WTC11 (cell line): ENCODE measurements around the gene MYL7. TPM values are rescaled to one million over a fixed set of nuclear protein-coding genes. Genes with fewer than 3 reads are reported as not detected.

Source experiments
- ATAC-seq: fragments of 200-7000 bp; cut with Tn5 transposase; 2 replicates; pipeline ENCODE4 v1.10.0; 2021; ENCODE audit warnings: mild to moderate bottlenecking, moderate library complexity
- CTCF ChIA-PET: fragments of 300-600 bp; sonication (Branson Sonifier 250); formaldehyde crosslinking; loops from one replicate; lab custom pipeline; 2021; ENCODE audit warnings: antibody characterized with exemption; lab: Charles Lee
- POLR2A ChIA-PET: fragments of 350-600 bp; sonication (Branson Sonifier 250); formaldehyde crosslinking; loops from one replicate; lab custom pipeline; 2021; ENCODE audit warnings: antibody characterized with exemption; lab: Charles Lee
- DNase-seq: peaks from one replicate; pipeline ENCODE4 v3.0.0; 2021; ENCODE audit warnings: low spot score
- H3K27ac Mint-ChIP-seq: 2 replicates; pipeline ENCODE4 v1.8.0; 2021; ENCODE audit warnings: mixed read lengths
- H3K27me3 Mint-ChIP-seq: 2 replicates; pipeline ENCODE4 v1.8.0; 2021; ENCODE audit warnings: low read depth, mild to moderate bottlenecking, moderate library complexity, mixed read lengths
- H3K36me3 Mint-ChIP-seq: 2 replicates; pipeline ENCODE4 v1.8.0; 2021; ENCODE audit warnings: mixed read lengths
- H3K4me1 Mint-ChIP-seq: 2 replicates; pipeline ENCODE4 v1.8.0; 2022; ENCODE audit warnings: mixed read lengths
- H3K4me3 Mint-ChIP-seq: 2 replicates; pipeline ENCODE4 v1.8.0; 2021; ENCODE audit warnings: mild to moderate bottlenecking, moderate library complexity, mixed read lengths
- H3K9me3 Mint-ChIP-seq: 2 replicates; pipeline ENCODE4 v1.8.0; 2021; ENCODE audit warnings: mixed read lengths
- ATF2 ChIP-seq: sonication (generic); formaldehyde crosslinking; IDR thresholded peaks from 2 replicates; pipeline ENCODE4 v1.8.1; 2022; ENCODE audit warnings: low read depth, missing genetic modification reagents, borderline replicate concordance
- CDX4 ChIP-seq: fragments of 250-450 bp; sonication (Bioruptor Pico); IDR thresholded peaks from 2 replicates; pipeline ENCODE4 v1.9.0; 2021; ENCODE audit warnings: moderate library complexity, mild to moderate bottlenecking, inconsistent platforms, borderline replicate concordance
- E2F1 ChIP-seq: sonication (generic); formaldehyde crosslinking; IDR thresholded peaks from 2 replicates; pipeline ENCODE4 v1.8.0; 2022; ENCODE audit warnings: mild to moderate bottlenecking, missing genetic modification reagents
- E2F4 ChIP-seq: sonication (generic); formaldehyde crosslinking; IDR thresholded peaks from 2 replicates; pipeline ENCODE4 v1.8.1; 2022; ENCODE audit warnings: low read depth, mild to moderate bottlenecking, moderate library complexity, missing genetic modification reagents, borderline replicate concordance
- EMX1 ChIP-seq: fragments of 250-450 bp; sonication (Bioruptor Pico); IDR thresholded peaks from 2 replicates; pipeline ENCODE4 v1.8.0; 2021; ENCODE audit warnings: mild to moderate bottlenecking
- FOXP4 ChIP-seq: sonication (generic); formaldehyde crosslinking; IDR thresholded peaks from 2 replicates; pipeline ENCODE4 v1.8.0; 2022; ENCODE audit warnings: mild to moderate bottlenecking, missing genetic modification reagents
- IRF1 ChIP-seq: sonication (generic); formaldehyde crosslinking; IDR thresholded peaks from 2 replicates; pipeline ENCODE4 v1.8.0; 2023; ENCODE audit warnings: missing genetic modification reagents
- MAX ChIP-seq: sonication (generic); formaldehyde crosslinking; IDR thresholded peaks from 2 replicates; pipeline ENCODE4 v1.8.0; 2022; ENCODE audit warnings: mild to moderate bottlenecking, missing genetic modification reagents
- NR1H2 ChIP-seq: sonication (generic); formaldehyde crosslinking; IDR thresholded peaks from 2 replicates; pipeline ENCODE4 v1.9.0; 2021; ENCODE audit warnings: mild to moderate bottlenecking, moderate library complexity, missing genetic modification reagents
- PRDM15 ChIP-seq: sonication (generic); formaldehyde crosslinking; IDR thresholded peaks from 2 replicates; pipeline ENCODE4 v1.8.0; 2022; ENCODE audit warnings: missing genetic modification reagents
- RORB ChIP-seq: fragments of 250-450 bp; sonication (Bioruptor Pico); IDR thresholded peaks from 2 replicates; pipeline ENCODE4 v1.9.0; 2021; ENCODE audit warnings: mild to moderate bottlenecking
- SMAD3 ChIP-seq: sonication (generic); formaldehyde crosslinking; IDR thresholded peaks from 2 replicates; pipeline ENCODE4 v1.8.0; 2022; ENCODE audit warnings: missing genetic modification reagents, mild to moderate bottlenecking, borderline replicate concordance
- SMAD4 ChIP-seq: sonication (generic); formaldehyde crosslinking; IDR thresholded peaks from 2 replicates; pipeline ENCODE4 v1.8.0; 2022; ENCODE audit warnings: mild to moderate bottlenecking, missing genetic modification reagents
- STAT6 ChIP-seq: sonication (generic); formaldehyde crosslinking; conservative IDR thresholded peaks from 2 replicates; pipeline ENCODE4 v1.8.1; 2023; ENCODE audit warnings: mild to moderate bottlenecking, low read depth, missing genetic modification reagents, moderate library complexity
- ZBTB43 ChIP-seq: sonication (generic); formaldehyde crosslinking; IDR thresholded peaks from 2 replicates; pipeline ENCODE4 v1.8.1; 2023; ENCODE audit warnings: mild to moderate bottlenecking, missing genetic modification reagents
- ZMAT4 ChIP-seq: fragments of 250-450 bp; sonication (Bioruptor Pico); IDR thresholded peaks from 2 replicates; pipeline ENCODE4 v1.9.0; 2021; ENCODE audit warnings: mild to moderate bottlenecking
- ZNF121 ChIP-seq: sonication (generic); formaldehyde crosslinking; IDR thresholded peaks from 2 replicates; pipeline ENCODE4 v1.8.0; 2023; ENCODE audit warnings: missing genetic modification reagents
- ZNF416 ChIP-seq: fragments of 250-450 bp; sonication (Bioruptor Pico); IDR thresholded peaks from 2 replicates; pipeline ENCODE4 v1.9.0; 2021; ENCODE audit warnings: mild to moderate bottlenecking, inconsistent platforms
- total RNA-seq: library from RNA; stranded (reverse); gene quantifications from 3 replicates; pipeline ENCODE4 v1.2.3, GENCODE V29; 2021

The MYL7 gene
- total RNA-seq, 1 experiment from 2014 or later, result 0.90 TPM

- Mint-ChIP-seq H3K4me1 (peaks cover 8% of the 10 kb centered on the region), H3K9me3 (peaks cover 24% of the 10 kb centered on the region), H3K27ac (no peak overlapping the region), H3K36me3 (peaks cover 3% of the 10 kb centered on the region)
- no peak for DNase-seq
- ChIA-PET POLR2A (no interaction called here), CTCF (no interaction called here)
- TF ChIP-seq ZNF121 (CRISPR knock-in tag), result no peak
- no peak for TF ChIP-seq IRF1 (CRISPR knock-in tag)
- TF ChIP-seq ZNF416 (CRISPR knock-in tag), result no peak
- no peak for TF ChIP-seq RORB (CRISPR knock-in tag)
- no peak for TF ChIP-seq ZBTB43 (CRISPR knock-in tag)
- TF ChIP-seq FOXP4, result no peak
- TF ChIP-seq SMAD3 (CRISPR knock-in tag), result no peak
- TF ChIP-seq CDX4 (CRISPR knock-in tag), result no peak
- TF ChIP-seq ZMAT4 (CRISPR knock-in tag), result no peak
- TF ChIP-seq, all 79 proteins: peak for 0
- ATAC-seq, result no peak
- Mint-ChIP-seq H3K27me3 (peaks cover 19% of the 10 kb centered on the region), H3K4me3 (no peak overlapping the region)
Observed at GRCh38 chr7:44180631-44181030, 39.5 kb upstream of the MYL7 start.

GRCh38 chr7:44177570-44178131 lies 36.5 kb upstream of the MYL7 start:
- H3K36me3 Mint-ChIP-seq, result no peaks in the 10 kb centered on the region; the same call in 1 of the 2 replicates
- H3K27me3 Mint-ChIP-seq, result peaks cover 17% of the 10 kb centered on the region
- ChIA-PET POLR2A (no interaction called here), CTCF (interaction anchor here (1.5 kb wide), 1 partner anchor 158 kb away, joined by 4 read pairs; no protein-coding TSS in a partner anchor)
- H3K9me3 Mint-ChIP-seq, result peaks cover 17% of the 10 kb centered on the region
- H3K4me3 Mint-ChIP-seq, result no peak overlapping the region
- ATAC-seq (no peak), DNase-seq (no peak)
- H3K27ac Mint-ChIP-seq, result no peak overlapping the region
- peaks cover 13% of the 10 kb centered on the region for H3K4me1 Mint-ChIP-seq
- TF ChIP-seq MAX (CRISPR knock-in tag) (no peak), ATF2 (CRISPR knock-in tag) (no peak), PRDM15 (CRISPR knock-in tag) (no peak), ZNF416 (CRISPR knock-in tag) (no peak), E2F1 (no peak), STAT6 (CRISPR knock-in tag) (no peak), SMAD4 (CRISPR knock-in tag) (no peak), E2F4 (CRISPR knock-in tag) (no peak), NR1H2 (CRISPR knock-in tag) (no peak), EMX1 (no peak)
